HG03095 (cell line): Measurements from ENCODE around the gene FAM149B1.

Experiments used
- ATAC-seq: cut with Tn5 transposase; IDR thresholded peaks from one replicate; pipeline ENCODE4 v1.9.1; 2021; ENCODE audit warnings: moderate library complexity; ENCODE audit not compliant: unreplicated experiment

FAM149B1 gene

GRCh38 chr10:73264423-73264822, 96.5 kb downstream of the FAM149B1 start:
- no peak for ATAC-seq

- ATAC-seq: no peak
Observed at GRCh38 chr10:73281097-73281496, 113.2 kb downstream of the FAM149B1 start.

- ATAC-seq: no peak
Observed at GRCh38 chr10:73287441-73287840, 119.5 kb downstream of the FAM149B1 start.

- ATAC-seq: no peak
Observed at GRCh38 chr10:73289958-73290357, 122.0 kb downstream of the FAM149B1 start.

GRCh38 chr10:73293461-73293860, 125.5 kb downstream of the FAM149B1 start:
- ATAC-seq: no peak
